ENCODE results near the gene FOXC1.

The FOXC1 gene

GRCh38 chr6:1600063-1600763 lies 9.5 kb upstream of the FOXC1 start:
- no peak for DNase-seq

- no peak for DNase-seq
Measured at GRCh38 chr6:1600764-1601157, 9.0 kb upstream of the FOXC1 start.

- DNase-seq, result no peak
Measured at GRCh38 chr6:1601158-1602048, 8.3 kb upstream of the FOXC1 start.

GRCh38 chr6:1602049-1602713 lies 7.5 kb upstream of the FOXC1 start:
- DNase-seq, result no peak

GRCh38 chr6:1603708-1604107 lies 6.0 kb upstream of the FOXC1 start:
- no peak for DNase-seq

GRCh38 chr6:1604158-1605003 lies 5.3 kb upstream of the FOXC1 start:
- DNase-seq, result peak; percentile 38 to 63

- DNase-seq, result no peak
Measured at GRCh38 chr6:1605004-1605892, 4.5 kb upstream of the FOXC1 start.

- no peak for DNase-seq
Measured at GRCh38 chr6:1605893-1606779, 3.6 kb upstream of the FOXC1 start.

GRCh38 chr6:1606780-1607515 lies 2.8 kb upstream of the FOXC1 start:
- no peak for DNase-seq

GRCh38 chr6:1607516-1608221 lies 2.0 kb upstream of the FOXC1 start:
- no peak for DNase-seq

GRCh38 chr6:1608222-1609040 lies 1.3 kb upstream of the FOXC1 start:
- no peak for DNase-seq

GRCh38 chr6:1609041-1609647 lies 571 bp upstream of the FOXC1 start:
- no peak for DNase-seq

GRCh38 chr6:1610497-1611321 lies 994 bp downstream of the FOXC1 start:
- no peak for DNase-seq

- DNase-seq, result no peak
Measured at GRCh38 chr6:1611322-1611571, 1.5 kb downstream of the FOXC1 start.

- no peak for DNase-seq
Measured at GRCh38 chr6:1611572-1612298, 2.0 kb downstream of the FOXC1 start.

GRCh38 chr6:1612299-1612973 lies 2.7 kb downstream of the FOXC1 start:
- no peak for DNase-seq

All from CD4-positive, alpha-beta T cell treated with Interferon alpha-2 for 1 hour (primary cell).